Measurements from ENCODE around the gene GUCY2F.

Gene GUCY2F

DNA sequence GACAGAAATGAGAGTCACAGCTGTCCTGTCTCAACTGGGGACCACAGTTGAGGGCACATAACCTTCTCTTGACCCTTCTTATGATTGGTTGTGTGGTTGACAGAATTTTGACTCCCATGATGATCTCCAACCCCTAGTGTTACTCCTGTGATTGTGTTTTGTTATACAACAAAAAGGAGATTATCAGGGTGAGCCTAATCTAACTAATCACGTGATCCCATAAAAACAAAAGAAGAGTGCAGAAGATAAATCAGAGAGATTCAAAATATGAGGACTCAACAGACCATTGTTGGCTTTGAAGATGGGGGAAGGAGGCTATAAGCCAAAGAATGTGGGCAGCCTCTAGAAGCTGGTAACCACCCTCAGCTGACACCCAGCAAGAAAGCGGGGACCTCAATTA, 72.7 kb downstream of the GUCY2F start:
- TF ChIP-seq, protein P1, sequence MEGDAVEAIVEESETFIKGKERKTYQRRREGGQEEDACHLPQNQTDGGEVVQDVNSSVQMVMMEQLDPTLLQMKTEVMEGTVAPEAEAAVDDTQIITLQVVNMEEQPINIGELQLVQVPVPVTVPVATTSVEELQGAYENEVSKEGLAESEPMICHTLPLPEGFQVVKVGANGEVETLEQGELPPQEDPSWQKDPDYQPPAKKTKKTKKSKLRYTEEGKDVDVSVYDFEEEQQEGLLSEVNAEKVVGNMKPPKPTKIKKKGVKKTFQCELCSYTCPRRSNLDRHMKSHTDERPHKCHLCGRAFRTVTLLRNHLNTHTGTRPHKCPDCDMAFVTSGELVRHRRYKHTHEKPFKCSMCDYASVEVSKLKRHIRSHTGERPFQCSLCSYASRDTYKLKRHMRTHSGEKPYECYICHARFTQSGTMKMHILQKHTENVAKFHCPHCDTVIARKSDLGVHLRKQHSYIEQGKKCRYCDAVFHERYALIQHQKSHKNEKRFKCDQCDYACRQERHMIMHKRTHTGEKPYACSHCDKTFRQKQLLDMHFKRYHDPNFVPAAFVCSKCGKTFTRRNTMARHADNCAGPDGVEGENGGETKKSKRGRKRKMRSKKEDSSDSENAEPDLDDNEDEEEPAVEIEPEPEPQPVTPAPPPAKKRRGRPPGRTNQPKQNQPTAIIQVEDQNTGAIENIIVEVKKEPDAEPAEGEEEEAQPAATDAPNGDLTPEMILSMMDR (IDR thresholded peaks at IDR 0.05; ENCODE audit: insufficient read depth, low read length, missing control alignments), result no peak
- DNase-seq (ENCODE audit: low read depth, low spot score), result no peak
- no peak overlapping the region for H3K4me3 ChIP-seq (ENCODE audit: low read depth, low read length)
- ChIA-PET POLR2A (no interaction called here), CTCF (no interaction called here)

DNA sequence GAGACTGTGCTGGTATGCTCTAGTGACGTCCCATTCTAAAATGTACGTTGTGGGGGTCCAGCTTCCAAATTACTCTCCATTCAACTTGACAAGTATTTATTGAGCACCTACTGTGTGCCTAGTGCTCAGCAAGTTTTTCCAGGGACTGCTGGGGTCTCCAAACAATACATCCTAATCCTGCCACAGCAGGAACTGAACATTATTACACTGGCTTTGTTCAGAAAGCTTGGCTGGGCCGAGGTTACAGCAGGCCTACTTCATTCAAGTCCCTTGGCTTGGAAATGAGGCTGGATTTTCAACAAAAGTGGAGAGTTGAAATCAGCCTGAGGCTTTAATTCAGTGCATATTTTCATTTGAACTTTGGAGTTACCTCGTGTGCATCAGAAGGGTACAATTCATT, 78.0 kb downstream of the GUCY2F start:
- no peak overlapping the region for H3K4me3 ChIP-seq (ENCODE audit: low read depth, low read length)
- TF ChIP-seq, protein P1 (IDR thresholded peaks at IDR 0.05; ENCODE audit: insufficient read depth, low read length, missing control alignments), result no peak
- no peak for DNase-seq (ENCODE audit: low read depth, low spot score)
- CTCF ChIA-PET, result no interaction called here
- POLR2A ChIA-PET, result no interaction called here

DNA sequence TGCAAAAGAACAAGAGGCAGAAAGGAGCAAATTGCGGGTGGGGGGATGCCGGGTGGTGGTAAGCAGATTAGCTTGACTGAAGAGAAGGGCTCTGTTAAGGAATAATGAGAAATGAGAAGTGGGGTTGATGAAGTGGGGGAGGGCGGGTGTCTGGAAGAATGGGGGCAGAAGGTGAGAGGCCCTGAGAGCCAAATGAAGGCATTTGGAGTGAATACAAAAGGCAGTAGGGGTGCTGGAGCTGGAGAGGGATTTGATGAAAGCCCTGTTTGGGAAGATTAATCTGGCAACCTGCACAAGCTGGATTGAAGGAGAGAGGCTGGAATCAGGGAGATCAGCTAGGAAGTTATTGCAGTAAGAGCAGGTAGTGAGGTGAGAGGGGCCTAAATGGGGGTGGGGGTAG, 82.1 kb downstream of the GUCY2F start:
- POLR2A ChIA-PET, result no interaction called here
- TF ChIP-seq, protein P1 (IDR thresholded peaks at IDR 0.05; ENCODE audit: insufficient read depth, low read length, missing control alignments), result no peak
- CTCF ChIA-PET, result no interaction called here
- H3K4me3 ChIP-seq (ENCODE audit: low read depth, low read length), result no peak overlapping the region
- DNase-seq (ENCODE audit: low read depth, low spot score), result no peak

DNA sequence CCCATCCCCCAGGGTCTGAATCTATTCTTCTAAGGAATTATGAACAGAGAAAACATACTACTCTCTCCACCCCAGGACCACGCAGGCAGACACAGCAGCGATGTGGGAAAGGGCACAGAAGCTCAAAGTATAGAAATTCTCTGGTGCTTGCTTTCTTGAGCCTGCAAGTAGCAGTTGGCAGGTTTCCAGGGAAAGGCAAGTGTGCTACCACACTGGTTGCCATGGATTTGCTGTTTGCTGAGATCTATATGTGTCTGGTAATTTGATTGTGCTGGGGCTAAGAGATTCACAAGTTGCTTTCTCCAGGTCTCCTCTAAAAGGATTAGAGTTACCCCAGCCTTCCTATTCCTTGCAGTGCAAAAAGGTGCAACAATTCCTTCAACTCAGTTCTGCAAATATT, 83.1 kb downstream of the GUCY2F start:
- POLR2A ChIA-PET, result no interaction called here
- CTCF ChIA-PET, result no interaction called here

DNA sequence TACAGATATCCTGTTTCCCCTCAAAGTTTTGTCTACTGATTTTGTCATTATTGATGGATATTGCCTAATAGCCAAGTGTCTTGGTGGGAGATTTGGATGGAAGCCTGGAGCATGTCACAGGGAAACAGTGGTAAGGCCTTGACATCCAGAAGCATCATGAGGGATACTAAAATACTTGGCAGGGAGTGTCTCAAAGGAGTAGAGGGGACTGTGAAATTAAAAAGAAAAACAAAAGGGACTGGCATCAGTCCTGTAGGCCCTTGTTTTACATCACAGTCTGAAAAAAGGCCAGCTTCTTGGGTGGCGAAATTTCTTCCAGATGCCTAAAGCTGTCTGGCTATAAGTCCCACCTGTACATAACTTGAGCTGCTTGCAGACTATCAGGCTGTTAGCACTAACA, 83.8 kb downstream of the GUCY2F start:
- ChIA-PET CTCF (no interaction called here), POLR2A (no interaction called here)
- TF ChIP-seq, protein P1 (IDR thresholded peaks at IDR 0.05; ENCODE audit: insufficient read depth, low read length, missing control alignments), result no peak
- DNase-seq (ENCODE audit: low read depth, low spot score), result no peak
- H3K4me3 ChIP-seq (ENCODE audit: low read depth, low read length), result no peak overlapping the region

More for the DNA sequence above, 83.1 kb downstream of the GUCY2F start:
- DNase-seq (ENCODE audit: low read depth, low spot score), result no peak
- H3K4me3 ChIP-seq (ENCODE audit: low read depth, low read length), result no peak overlapping the region
- TF ChIP-seq, protein P1 (IDR thresholded peaks at IDR 0.05; ENCODE audit: insufficient read depth, low read length, missing control alignments), result no peak

DNA sequence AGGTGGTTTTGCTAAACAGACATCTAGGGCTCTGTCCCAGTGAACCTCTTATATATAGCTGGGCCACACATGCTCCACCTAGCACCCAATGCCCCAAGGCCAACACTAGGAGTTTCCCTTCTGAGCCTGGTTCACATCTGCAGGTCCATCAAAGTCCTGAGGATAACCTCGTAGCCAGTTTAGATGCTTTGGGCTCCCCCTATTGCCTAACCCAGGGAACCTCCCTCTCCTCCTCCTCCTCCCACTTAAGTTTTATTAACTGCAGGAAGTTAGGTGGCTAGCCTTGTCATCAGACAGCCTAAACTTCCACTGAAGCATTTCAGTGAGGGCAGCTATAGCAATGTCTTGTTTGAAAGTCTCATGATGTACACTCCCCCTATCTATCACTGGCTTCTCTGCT, 88.0 kb downstream of the GUCY2F start:
- DNase-seq (ENCODE audit: low read depth, low spot score), result no peak
- ChIA-PET POLR2A (no interaction called here), CTCF (no interaction called here)
- TF ChIP-seq, protein P1 (IDR thresholded peaks at IDR 0.05; ENCODE audit: insufficient read depth, low read length, missing control alignments), result no peak
- H3K4me3 ChIP-seq (ENCODE audit: low read depth, low read length), result no peak overlapping the region
